Lung (tissue), 12 donors: ENCODE data around the gene LINC01488. TPM values are rescaled to one million over a fixed set of nuclear protein-coding genes. Genes with fewer than 3 reads are reported as not detected.

Source experiments
- ATAC-seq: fragments of 200-7000 bp; cut with Tn5 transposase; one replicate; pipeline ENCODE4 v1.9.1; 2020; ENCODE audit warnings: moderate number of reproducible peaks; ENCODE audit not compliant: insufficient read depth, low FRiP score
- DNase-seq, 3 donors: peaks; one replicate each; pipeline ENCODE4 v3.0.0-alpha.2; 2013 to 2017
- H3K27ac ChIP-seq, 2 donors: one replicate each; pipeline ENCODE4 v1.5.1; 2013; ENCODE audit warnings: mild to moderate bottlenecking in 2 of 2, moderate library complexity in 2 of 2, control low read depth in 1 of 2, inconsistent platforms in 1 of 2, low read depth in 1 of 2, low read length in 1 of 2
- H3K27me3 ChIP-seq, 3 donors: one replicate each; pipeline ENCODE4 v1.5.1; 2013; ENCODE audit warnings: low read length in 2 of 3; ENCODE audit not compliant: control insufficient read depth in 3 of 3, insufficient read depth in 3 of 3
- H3K36me3 ChIP-seq, 4 donors: one replicate each; pipeline ENCODE4 v1.5.1; 2013; ENCODE audit warnings: low read length in 4 of 4, mild to moderate bottlenecking in 1 of 4, moderate library complexity in 1 of 4; ENCODE audit not compliant: control insufficient read depth in 4 of 4, insufficient read depth in 4 of 4
- H3K4me1 ChIP-seq, 5 donors: one replicate each; pipeline ENCODE4 v1.5.1; 2013; ENCODE audit warnings: low read length in 5 of 5, mild to moderate bottlenecking in 2 of 5, moderate library complexity in 1 of 5; ENCODE audit not compliant: control insufficient read depth in 5 of 5, insufficient read depth in 5 of 5
- H3K4me3 ChIP-seq: one replicate; pipeline ENCODE4 v1.5.1; 2013; ENCODE audit warnings: mild to moderate bottlenecking, control low read depth, moderate library complexity
- H3K9ac ChIP-seq, 2 donors: one replicate each; pipeline ENCODE4 v1.5.1; 2013; ENCODE audit warnings: low read length in 2 of 2, control low read depth in 1 of 2; ENCODE audit not compliant: insufficient read depth in 1 of 2
- H3K9me3 ChIP-seq, 4 donors: one replicate each; pipeline ENCODE4 v1.5.1; 2013; ENCODE audit warnings: low read length in 3 of 4, mild to moderate bottlenecking in 1 of 4, moderate library complexity in 1 of 4; ENCODE audit not compliant: control insufficient read depth in 4 of 4, insufficient read depth in 3 of 4
- CTCF ChIP-seq: IDR thresholded peaks from 2 replicates; pipeline ENCODE4 v1.5.1; 2012; ENCODE audit warnings: mild to moderate bottlenecking; ENCODE audit errors: control extremely low read depth, extremely low read depth
- WGBS, 2 donors: extraction: QIAGEN DNeasy Blood & Tissue Kit; methylation state at CpG; one replicate each; pipeline ENCODE4 v1.1.7; 2013; 5-methylcytosine and 5-hydroxymethylcytosine counted together
- polyA plus RNA-seq, 2 donors: library from polyadenylated mRNA; stranded (reverse); fragments of 200-250 nt; gene quantifications; one replicate each; pipeline ENCODE4 v1.2.1, GENCODE V29; 2013
- total RNA-seq, 2 donors: library from RNA; depleted of rRNA in 1 of 2; stranded (reverse); fragments of >200 nt in 1 of 2; gene quantifications; one replicate each; pipeline ENCODE4 v1.2.1, GENCODE V29; 2014 to 2021
- donor health status: control.
- donor health status: control.
- donor health status: Bipolar disorder and iron deficiency.
- donor health status: healthy.
- donor health status: DM: yes; HTN: yes; CAD: no.

Gene LINC01488
- total and polyA plus RNA-seq, 4 donors, result not detected

GRCh38 chr11:69472541-69473275 is 8.8 kb upstream of the LINC01488 start:
- ATAC-seq (no peak), DNase-seq (no peak)
- Histone ChIP-seq H3K27ac (no peak overlapping the region), H3K4me1 (peaks cover 0 to 15% (median 0%) of the 10 kb centered on the region in 5 donors), H3K36me3 (no peaks in the 10 kb centered on the region), H3K9me3 (peaks cover 0 to 6% (median 0%) of the 10 kb centered on the region in 4 donors), H3K27me3 (no peaks in the 10 kb centered on the region), H3K9ac (no peak overlapping the region), H3K4me3 (no peak overlapping the region)
- TF ChIP-seq CTCF, result no peak
- WGBS, 2 donors, result 93 to 94% methylated on average over 12 of the region's 12 CpGs

- Histone ChIP-seq H3K9ac (no peak overlapping the region), H3K27me3 (no peaks in the 10 kb centered on the region), H3K36me3 (no peaks in the 10 kb centered on the region), H3K4me3 (no peak overlapping the region), H3K9me3 (peaks cover 0 to 6% (median 0%) of the 10 kb centered on the region in 4 donors), H3K4me1 (peaks cover 0 to 15% (median 0%) of the 10 kb centered on the region in 5 donors), H3K27ac (no peak overlapping the region)
- DNase-seq (no peak), ATAC-seq (no peak)
- TF ChIP-seq CTCF, result no peak
- WGBS, 2 donors, result 94 to 97% methylated on average over 5 of the region's 5 CpGs
Observed at GRCh38 chr11:69473276-69473845, 8.1 kb upstream of the LINC01488 start.

- ATAC-seq, result no peak
- DNase-seq, result no peak
- Histone ChIP-seq H3K27ac (no peak overlapping the region), H3K36me3 (no peaks in the 10 kb centered on the region), H3K27me3 (no peaks in the 10 kb centered on the region), H3K4me3 (no peak overlapping the region), H3K9ac (no peak overlapping the region), H3K9me3 (peaks cover 0 to 6% (median 0%) of the 10 kb centered on the region in 4 donors), H3K4me1 (peaks cover 0 to 15% (median 1%) of the 10 kb centered on the region in 5 donors)
- 95% methylated on average over 9 of the region's 9 CpGs for WGBS, 2 donors
- no peak for TF ChIP-seq CTCF
Observed at GRCh38 chr11:69474736-69475135, 6.7 kb upstream of the LINC01488 start.
